IPS DF 6.9 (cell line): ENCODE results near the gene MVB12B.

Source experiments
- DNase-seq: peaks from one replicate; pipeline ENCODE4 v3.0.0-alpha.2; 2013; ENCODE audit warnings: low read depth, low spot score
- H3K27ac ChIP-seq: one replicate; pipeline ENCODE4 v1.5.1; 2013; ENCODE audit warnings: low read length, control low read depth
- H3K27me3 ChIP-seq: 2 replicates; pipeline ENCODE4 v1.6.1; 2013; ENCODE audit warnings: mild to moderate bottlenecking, low read length; ENCODE audit not compliant: control insufficient read depth, insufficient read depth
- H3K36me3 ChIP-seq: 2 replicates; pipeline ENCODE4 v1.6.1; 2013; ENCODE audit warnings: low read length; ENCODE audit not compliant: control insufficient read depth, insufficient read depth
- H3K4me1 ChIP-seq: 2 replicates; pipeline ENCODE4 v1.6.1; 2013; ENCODE audit warnings: low read length; ENCODE audit not compliant: control insufficient read depth, insufficient read depth
- H3K4me3 ChIP-seq: 2 replicates; pipeline ENCODE4 v1.5.1; 2013; ENCODE audit warnings: mild to moderate bottlenecking, low read length
- H3K9me3 ChIP-seq: 2 replicates; pipeline ENCODE4 v1.6.1; 2013; ENCODE audit warnings: low read length, inconsistent platforms; ENCODE audit not compliant: control insufficient read depth, insufficient read depth
- whole genome bisulfite sequencing: extraction: QIAGEN DNeasy Blood & Tissue Kit; methylation state at CpG from one replicate; pipeline ENCODE4 v1.1.7; 2013; ENCODE audit warnings: mixed read lengths, missing lambda C conversion rate; ENCODE audit not compliant: insufficient read length, insufficient coverage; 5-methylcytosine and 5-hydroxymethylcytosine counted together

MVB12B gene

DNA sequence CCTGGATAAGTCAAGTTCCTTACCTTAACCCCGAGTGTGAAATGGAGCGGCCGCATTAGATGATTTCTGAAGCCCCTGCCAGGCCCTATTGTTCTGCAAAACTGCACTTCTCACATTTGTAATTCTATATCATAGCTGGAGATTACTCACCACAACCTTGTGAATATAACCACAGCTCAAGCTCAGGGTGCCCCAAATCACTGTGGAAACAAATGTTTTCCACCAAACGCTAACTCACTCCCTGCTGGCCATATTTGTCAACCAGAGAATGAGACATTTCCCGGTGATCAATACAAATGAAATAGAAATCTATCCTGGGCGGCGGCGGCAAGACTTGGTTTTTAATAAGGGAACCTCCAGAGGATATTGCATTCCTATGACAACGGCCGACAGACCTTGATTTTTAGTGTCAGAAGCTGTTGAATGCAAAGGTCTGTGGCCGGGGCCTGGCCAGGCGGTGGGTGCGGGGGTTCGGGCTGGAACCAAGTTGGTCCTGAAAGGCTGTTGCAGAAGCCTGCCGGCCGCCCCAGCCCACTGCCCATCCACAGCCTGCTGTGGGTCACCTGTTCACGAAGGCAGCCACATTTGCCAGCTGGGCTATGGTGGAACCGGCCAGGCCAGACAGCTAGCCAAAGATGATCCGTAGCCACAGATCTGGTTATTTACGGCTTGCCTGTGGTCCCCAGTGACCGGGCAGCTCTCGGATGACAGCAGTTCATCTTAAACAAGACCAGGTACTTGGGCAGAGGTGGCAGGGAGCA is 193.2 kb downstream of the MVB12B start:
- Histone ChIP-seq H3K4me1 (0 out of 2 replicates have a peak, but pooled peaks cover 2% of the 10 kb centered on the region), H3K4me3 (no peak overlapping the region), H3K27me3 (no peaks in the 10 kb centered on the region), H3K27ac (no peak overlapping the region), H3K9me3 (no peaks in the 10 kb centered on the region), H3K36me3 (no peaks in the 10 kb centered on the region)
- DNase-seq = no peak
- no CpG with 5 or more reads among the region's 22 CpGs for WGBS

DNA sequence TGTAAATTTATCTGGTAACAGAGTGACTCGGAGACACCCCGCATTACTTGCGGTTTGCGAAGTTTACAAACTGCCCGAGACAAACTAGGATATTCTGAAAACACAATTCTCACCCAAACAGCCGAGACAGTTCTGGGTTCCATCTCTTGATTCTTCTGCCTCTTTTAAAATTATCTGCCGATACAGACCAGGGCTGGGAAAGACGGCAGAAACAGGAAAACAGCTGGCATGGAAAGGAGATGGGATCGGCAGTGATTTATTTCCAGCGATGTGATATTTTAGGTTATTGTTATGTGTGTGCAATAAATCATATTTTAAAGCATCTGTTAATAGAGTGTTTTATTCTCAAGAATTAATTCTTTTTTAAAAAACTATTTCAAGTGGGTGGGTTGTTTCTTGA is 193.8 kb downstream of the MVB12B start:
- H3K4me1 ChIP-seq = 0 out of 2 replicates have a peak, but pooled peaks cover 2% of the 10 kb centered on the region
- no peak overlapping the region for H3K4me3 ChIP-seq
- H3K36me3 ChIP-seq = no peaks in the 10 kb centered on the region
- H3K9me3 ChIP-seq = no peaks in the 10 kb centered on the region
- no peak overlapping the region for H3K27ac ChIP-seq
- no peak for DNase-seq
- H3K27me3 ChIP-seq = no peaks in the 10 kb centered on the region
- WGBS = no CpG with 5 or more reads among the region's 10 CpGs

DNA sequence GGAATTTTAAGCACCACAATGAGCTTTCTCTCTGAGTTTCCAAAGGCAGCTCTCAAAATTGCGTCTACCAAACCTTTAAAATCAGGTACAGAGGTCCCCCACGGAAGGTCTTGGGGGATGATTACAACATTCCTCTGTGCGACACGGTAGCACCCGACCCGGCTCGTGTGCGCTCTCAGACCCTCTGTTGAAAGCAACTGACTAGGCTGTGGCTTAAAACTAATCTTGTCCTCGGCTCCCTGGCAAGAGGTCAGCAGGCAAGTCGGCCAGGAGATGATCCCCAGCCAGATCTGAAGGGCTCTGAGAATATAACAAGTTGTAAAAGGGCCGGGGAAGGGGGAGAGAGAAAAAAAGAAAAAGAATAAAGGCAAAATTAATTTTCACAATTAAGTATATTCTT is 194.5 kb downstream of the MVB12B start:
- Histone ChIP-seq H3K4me3 (no peak overlapping the region), H3K9me3 (no peaks in the 10 kb centered on the region), H3K4me1 (0 out of 2 replicates have a peak, but pooled peaks cover 2% of the 10 kb centered on the region), H3K27me3 (no peaks in the 10 kb centered on the region), H3K27ac (no peak overlapping the region), H3K36me3 (no peaks in the 10 kb centered on the region)
- no peak for DNase-seq
- no CpG with 5 or more reads among the region's 11 CpGs for WGBS

DNA sequence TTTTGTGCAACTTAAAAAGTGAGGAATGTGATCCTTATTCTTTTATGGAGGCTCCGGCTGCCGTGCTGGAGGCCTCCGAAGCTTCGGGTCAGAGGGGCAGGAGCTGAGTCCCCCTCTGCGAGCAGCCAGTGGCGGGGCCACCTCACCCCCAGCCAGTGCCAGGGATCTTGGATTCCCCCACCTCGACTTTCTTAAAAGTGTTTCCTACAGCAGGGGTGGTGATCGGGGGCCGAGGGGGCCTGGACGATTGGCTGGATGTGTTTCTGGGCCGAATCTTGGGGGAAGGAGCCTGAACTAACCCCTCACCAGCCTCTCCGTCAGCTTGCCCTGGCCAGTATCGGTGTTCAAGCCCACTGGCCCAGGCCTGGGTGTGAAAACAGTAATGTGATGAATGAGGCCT is 194.9 kb downstream of the MVB12B start:
- Histone ChIP-seq H3K4me3 (no peak overlapping the region), H3K4me1 (0 out of 2 replicates have a peak, but pooled peaks cover 2% of the 10 kb centered on the region), H3K27me3 (no peaks in the 10 kb centered on the region), H3K27ac (no peak overlapping the region), H3K36me3 (no peaks in the 10 kb centered on the region), H3K9me3 (no peaks in the 10 kb centered on the region)
- WGBS = no CpG with 5 or more reads among the region's 13 CpGs
- no peak for DNase-seq

DNA sequence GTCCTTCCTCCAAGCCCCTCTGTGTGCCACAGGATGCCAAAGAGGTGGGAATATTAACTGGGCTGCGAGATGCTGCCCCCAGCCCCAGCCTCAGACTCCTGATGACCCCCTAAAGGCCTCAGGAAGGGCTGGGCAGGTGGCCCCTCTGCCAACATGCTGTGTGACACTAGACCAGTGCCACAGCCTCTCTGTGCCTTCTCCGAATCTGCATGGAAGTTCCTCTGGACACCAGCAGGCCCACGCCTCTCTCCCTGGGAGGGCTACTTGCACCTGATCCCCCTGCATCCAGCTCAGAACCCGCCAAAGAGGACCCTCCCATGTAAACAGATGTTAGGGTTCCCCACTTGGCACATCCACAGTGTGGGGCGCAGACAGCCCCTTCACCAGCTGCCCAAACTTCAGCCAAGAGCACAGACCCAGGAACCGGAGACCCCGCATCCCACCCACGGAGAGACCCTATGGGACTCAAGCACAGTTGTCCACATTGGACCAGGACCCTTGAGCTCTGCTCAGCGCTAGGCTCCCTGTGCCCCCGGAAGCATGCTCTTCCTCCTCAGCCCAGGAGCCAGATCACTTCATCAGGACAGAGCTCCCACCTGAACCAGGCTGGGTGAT is 195.5 kb downstream of the MVB12B start:
- H3K4me3 ChIP-seq = no peak overlapping the region
- H3K9me3 ChIP-seq = no peaks in the 10 kb centered on the region
- H3K27me3 ChIP-seq = no peaks in the 10 kb centered on the region
- no CpG with 5 or more reads among the region's 10 CpGs for WGBS
- no peak for DNase-seq
- no peak overlapping the region for H3K27ac ChIP-seq
- H3K36me3 ChIP-seq = no peaks in the 10 kb centered on the region
- 0 out of 2 replicates have a peak, but pooled peaks cover 2% of the 10 kb centered on the region for H3K4me1 ChIP-seq

DNA sequence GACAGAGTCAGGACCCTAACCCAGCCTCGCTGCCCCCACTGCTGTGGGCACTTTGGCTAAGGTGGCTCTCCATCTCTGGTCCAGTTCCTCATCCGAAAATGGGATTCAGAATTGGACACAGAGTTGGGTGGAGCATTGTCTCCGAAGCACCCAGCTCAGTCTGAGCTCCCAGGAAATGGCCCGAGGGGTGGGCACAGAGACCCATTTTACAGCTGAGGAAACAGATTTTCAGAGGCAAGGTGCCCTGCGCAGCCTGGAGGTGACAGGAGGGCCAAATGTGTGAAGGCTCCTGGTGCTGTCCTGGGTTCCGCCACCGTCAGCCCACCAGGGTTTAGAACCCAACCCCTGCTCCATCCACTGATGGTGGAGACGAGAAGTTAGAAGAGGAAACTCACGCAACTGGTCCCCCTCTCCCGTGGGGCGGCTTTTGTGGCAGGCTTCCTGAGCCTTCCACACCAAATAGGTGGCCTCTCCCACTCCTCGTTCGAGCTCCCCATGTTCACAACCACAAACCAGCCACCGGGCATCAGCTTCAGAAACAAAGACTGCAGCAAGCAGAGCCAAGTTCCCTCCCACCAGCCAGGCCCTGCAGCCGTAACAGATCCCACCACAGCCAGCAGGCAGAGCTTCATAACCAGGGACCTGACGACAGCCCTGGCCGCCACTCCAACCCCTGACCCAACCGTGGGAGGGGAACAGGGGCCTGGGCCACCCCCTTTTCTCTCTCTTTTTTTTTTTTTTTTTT is 196.2 kb downstream of the MVB12B start:
- H3K4me3 ChIP-seq = no peak overlapping the region
- DNase-seq = no peak
- no peaks in the 10 kb centered on the region for H3K9me3 ChIP-seq
- WGBS = no CpG with 5 or more reads among the region's 18 CpGs
- H3K27ac ChIP-seq = no peak overlapping the region
- 0 out of 2 replicates have a peak, but pooled peaks cover 2% of the 10 kb centered on the region for H3K4me1 ChIP-seq
- H3K27me3 ChIP-seq = no peaks in the 10 kb centered on the region
- H3K36me3 ChIP-seq = no peaks in the 10 kb centered on the region

DNA sequence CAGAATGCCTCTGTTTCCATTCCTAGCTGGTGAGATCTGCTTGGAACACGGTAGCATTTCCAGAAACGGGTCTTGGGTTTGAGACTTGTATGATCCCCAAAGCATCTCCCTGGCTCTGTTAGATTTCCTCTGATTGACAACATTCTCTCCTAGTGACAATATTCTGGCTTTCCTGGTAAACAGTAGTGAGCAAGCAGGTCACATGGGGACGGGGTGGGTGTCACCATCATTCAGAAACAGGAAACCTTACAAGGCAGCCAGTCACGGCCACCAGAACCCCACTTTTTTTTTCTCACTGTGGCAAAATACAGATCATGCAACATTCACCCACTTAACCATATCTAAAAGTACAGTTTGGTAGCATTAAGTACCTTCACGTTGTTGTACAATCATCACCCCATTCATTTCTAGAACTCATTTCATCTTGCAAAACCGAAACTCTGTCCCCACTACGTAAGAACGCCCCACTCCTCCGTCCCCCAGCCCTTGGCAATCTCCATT is 197.0 kb downstream of the MVB12B start:
- Histone ChIP-seq H3K9me3 (no peaks in the 10 kb centered on the region), H3K4me1 (peaks cover 4% of the 10 kb centered on the region; the same call in 1 of the 2 replicates), H3K27ac (no peak overlapping the region), H3K36me3 (no peaks in the 10 kb centered on the region), H3K4me3 (no peak overlapping the region), H3K27me3 (no peaks in the 10 kb centered on the region)
- no peak for DNase-seq
- no CpG with 5 or more reads among the region's 9 CpGs for WGBS

DNA sequence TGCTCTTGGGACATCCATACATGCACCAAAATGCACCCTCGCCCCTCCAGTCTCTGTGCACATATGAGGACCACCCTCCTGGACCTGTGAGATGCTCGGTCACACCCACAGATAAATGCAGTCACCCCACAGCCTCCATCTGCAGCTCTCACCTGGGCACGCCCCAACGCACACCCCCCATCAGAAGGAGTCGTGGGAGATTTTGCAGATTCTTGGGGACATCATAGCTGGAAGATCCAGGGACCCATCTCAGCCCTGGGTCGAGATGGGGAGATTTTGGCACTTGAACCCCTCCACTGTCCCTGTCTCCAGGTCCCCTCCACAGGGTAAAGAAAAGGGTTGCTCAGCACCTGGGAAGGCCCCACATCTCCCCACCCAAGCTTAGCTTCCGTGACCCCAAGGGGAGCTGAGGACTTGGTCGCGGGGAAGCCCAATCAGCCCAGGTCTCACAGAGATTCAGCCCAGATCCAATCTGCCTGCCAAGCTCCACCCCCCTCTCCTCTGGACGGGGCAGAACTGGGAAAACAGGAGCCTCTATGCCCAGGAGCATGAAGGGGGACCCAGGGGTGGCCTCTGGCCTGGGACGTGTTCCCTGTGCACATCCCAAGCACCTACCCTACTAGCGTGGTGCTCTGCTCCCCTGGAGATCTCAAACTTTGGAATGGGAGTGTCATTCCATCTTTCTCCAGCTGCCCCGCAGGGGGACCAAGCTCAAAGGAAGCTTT is 197.9 kb downstream of the MVB12B start:
- H3K36me3 ChIP-seq = no peaks in the 10 kb centered on the region
- no peak overlapping the region for H3K4me3 ChIP-seq
- H3K27me3 ChIP-seq = no peaks in the 10 kb centered on the region
- H3K27ac ChIP-seq = no peak overlapping the region
- no peak for DNase-seq
- no CpG with 5 or more reads among the region's 13 CpGs for WGBS
- peaks cover 4% of the 10 kb centered on the region; the same call in 1 of the 2 replicates for H3K4me1 ChIP-seq
- H3K9me3 ChIP-seq = no peaks in the 10 kb centered on the region

DNA sequence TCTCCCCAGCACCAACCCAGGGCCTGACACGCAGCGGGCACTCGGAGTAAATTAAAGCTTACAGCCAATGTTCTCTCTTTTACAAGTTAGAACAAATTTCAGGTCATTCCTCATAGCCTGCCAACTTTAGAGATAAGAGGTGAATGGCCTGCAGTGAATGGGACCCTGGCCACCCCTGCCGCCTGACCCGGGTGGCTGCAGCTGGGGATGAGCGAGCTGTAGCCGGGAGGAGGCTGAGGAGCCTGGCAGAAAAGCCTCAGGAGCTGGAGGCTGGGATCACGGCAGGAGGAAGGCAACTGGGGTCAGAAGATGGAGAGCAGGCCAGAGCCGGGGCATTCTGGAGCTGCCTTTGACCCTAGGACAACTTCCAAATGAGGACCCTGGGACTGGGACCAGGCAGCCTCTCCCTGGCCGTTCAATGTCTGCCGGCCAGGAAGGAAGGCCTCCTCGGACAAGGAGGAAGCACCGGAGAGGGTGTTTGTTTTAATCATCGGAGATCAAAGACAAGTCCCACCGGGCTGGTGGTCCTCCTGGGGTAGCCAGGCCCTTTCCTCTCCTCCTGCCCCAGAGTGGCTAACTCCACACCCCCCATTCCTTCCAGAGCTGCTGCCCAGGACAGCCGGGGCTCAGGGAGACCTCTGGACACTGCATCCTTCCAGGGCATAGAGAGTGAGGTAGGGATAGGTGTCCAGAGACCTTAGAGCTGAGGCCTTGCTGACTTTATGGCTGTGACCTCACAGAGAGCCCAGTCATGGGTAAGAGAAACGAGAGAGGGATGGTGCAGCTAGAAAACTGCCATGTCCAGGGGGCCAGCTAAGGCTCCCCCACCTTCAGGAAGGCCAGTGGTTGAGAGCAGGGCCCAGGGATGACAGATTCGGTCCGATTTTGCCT is 199.8 kb downstream of the MVB12B start:
- Histone ChIP-seq H3K4me3 (no peak overlapping the region), H3K27me3 (no peaks in the 10 kb centered on the region), H3K4me1 (peaks cover 3% of the 10 kb centered on the region; the same call in 1 of the 2 replicates), H3K36me3 (no peaks in the 10 kb centered on the region), H3K9me3 (no peaks in the 10 kb centered on the region), H3K27ac (no peak overlapping the region)
- no peak for DNase-seq
- no CpG with 5 or more reads among the region's 19 CpGs for WGBS
